Measurements from ENCODE around the gene ADCY3. TPM values are rescaled to one million over a fixed set of nuclear protein-coding genes. Genes with fewer than 3 reads are reported as not detected.

ADCY3 gene
- total and polyA plus RNA-seq, 2 of the 13 experiments (the other 11 are each of a cell fraction or from before 2014, with no cell fraction given) = 0.11 to 0.61 TPM

DNA sequence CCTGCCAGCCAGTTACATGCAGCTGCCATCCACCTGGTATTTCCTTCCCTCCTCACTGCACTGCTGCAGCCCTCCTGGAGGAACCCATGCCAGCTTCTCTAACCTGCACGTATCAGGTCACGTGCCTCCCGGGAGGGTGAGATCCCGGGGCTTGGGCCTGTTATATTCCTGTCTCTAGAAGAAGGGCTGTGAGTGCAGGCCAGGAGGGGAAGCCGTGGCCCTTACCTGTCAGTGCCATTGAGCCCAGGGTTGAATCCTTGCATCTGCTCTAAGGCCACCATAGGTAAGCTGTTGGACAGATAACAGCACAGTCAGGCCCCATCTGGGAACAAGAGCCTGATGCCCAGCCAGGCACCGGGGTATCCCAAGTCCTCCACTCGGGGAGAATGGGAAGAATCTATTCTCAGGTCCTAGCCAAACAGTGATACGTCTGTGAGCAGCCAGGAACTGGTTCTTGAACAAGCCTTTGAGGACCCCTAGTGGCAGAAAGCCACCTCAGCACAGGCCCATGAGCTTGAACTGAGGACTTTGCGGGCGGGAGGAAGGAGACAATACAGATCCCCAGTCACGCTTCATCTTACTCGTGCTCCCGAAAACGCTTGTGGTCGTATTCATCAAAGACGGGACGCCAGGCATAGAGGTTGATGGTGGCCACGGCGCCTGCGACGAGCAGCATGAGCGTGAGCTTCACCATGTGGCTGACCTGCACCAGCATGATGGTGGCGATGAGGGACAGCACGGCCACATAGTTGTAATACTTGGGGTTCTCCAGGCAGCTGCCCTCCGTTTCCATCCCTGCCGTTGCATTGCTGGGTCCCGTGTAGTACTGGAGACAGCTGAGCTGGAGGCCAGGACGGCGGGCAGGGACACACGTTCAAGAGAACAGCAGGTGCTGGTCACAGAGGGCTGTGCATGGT lies 92.5 kb downstream of the ADCY3 start (continued):
- TF ChIP-seq RERE (CRISPR knock-in tag; IDR thresholded peaks at IDR 0.05; ENCODE audit: low read depth) (no peak), CBX5 (CRISPR knock-in tag; IDR thresholded peaks at IDR 0.05; ENCODE audit: borderline replicate concordance) (peak; percentile 68; the same call in 1 of the 2 replicates), ZNF577 (CRISPR knock-in tag; IDR thresholded peaks at IDR 0.05; ENCODE audit: borderline replicate concordance, low read depth) (no peak), ATAD3A (CRISPR knock-in tag; IDR thresholded peaks at IDR 0.05) (no peak), MTF2 (CRISPR knock-in tag; IDR thresholded peaks at IDR 0.05; ENCODE audit: borderline replicate concordance) (no peak), CHCHD3 (CRISPR knock-in tag; IDR thresholded peaks at IDR 0.05) (no peak), ZSCAN25 (CRISPR knock-in tag; IDR thresholded peaks at IDR 0.05) (no peak), CEBPZ (IDR thresholded peaks at IDR 0.05; ENCODE audit: low read length) (no peak), THAP9 (CRISPR knock-in tag; IDR thresholded peaks at IDR 0.05; ENCODE audit: borderline replicate concordance) (peak; percentile 47), ZNF546 (CRISPR knock-in tag; conservative IDR thresholded peaks at IDR 0.05) (no peak), KDM5B (CRISPR knock-in tag; IDR thresholded peaks at IDR 0.05; ENCODE audit: borderline replicate concordance) (peak; percentile 54; the same call in 1 of the 2 replicates), MIER3 (CRISPR knock-in tag; IDR thresholded peaks at IDR 0.05; ENCODE audit: borderline replicate concordance) (0 out of 2 replicates have a peak, but pooled peaks have one; percentile 55)
- TF ChIP-seq, protein P1, sequence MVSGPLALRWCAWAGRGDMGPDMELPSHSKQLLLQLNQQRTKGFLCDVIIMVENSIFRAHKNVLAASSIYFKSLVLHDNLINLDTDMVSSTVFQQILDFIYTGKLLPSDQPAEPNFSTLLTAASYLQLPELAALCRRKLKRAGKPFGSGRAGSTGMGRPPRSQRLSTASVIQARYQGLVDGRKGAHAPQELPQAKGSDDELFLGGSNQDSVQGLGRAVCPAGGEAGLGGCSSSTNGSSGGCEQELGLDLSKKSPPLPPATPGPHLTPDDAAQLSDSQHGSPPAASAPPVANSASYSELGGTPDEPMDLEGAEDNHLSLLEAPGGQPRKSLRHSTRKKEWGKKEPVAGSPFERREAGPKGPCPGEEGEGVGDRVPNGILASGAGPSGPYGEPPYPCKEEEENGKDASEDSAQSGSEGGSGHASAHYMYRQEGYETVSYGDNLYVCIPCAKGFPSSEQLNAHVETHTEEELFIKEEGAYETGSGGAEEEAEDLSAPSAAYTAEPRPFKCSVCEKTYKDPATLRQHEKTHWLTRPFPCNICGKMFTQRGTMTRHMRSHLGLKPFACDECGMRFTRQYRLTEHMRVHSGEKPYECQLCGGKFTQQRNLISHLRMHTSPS (CRISPR knock-in tag; IDR thresholded peaks at IDR 0.05; ENCODE audit: low read depth) = no peak

Measured in HepG2 (cell line).